ENCODE measurements around the gene ALK. TPM values are rescaled to one million over a fixed set of nuclear protein-coding genes. Genes with fewer than 3 reads are reported as not detected.
A peak's percentile ranks its signal among the peaks of the same experiment; 100 is the strongest.

The ALK gene
- total RNA-seq, 4 donors from 2014 or later, result 0.08 to 0.40 (median 0.28) TPM

DNA sequence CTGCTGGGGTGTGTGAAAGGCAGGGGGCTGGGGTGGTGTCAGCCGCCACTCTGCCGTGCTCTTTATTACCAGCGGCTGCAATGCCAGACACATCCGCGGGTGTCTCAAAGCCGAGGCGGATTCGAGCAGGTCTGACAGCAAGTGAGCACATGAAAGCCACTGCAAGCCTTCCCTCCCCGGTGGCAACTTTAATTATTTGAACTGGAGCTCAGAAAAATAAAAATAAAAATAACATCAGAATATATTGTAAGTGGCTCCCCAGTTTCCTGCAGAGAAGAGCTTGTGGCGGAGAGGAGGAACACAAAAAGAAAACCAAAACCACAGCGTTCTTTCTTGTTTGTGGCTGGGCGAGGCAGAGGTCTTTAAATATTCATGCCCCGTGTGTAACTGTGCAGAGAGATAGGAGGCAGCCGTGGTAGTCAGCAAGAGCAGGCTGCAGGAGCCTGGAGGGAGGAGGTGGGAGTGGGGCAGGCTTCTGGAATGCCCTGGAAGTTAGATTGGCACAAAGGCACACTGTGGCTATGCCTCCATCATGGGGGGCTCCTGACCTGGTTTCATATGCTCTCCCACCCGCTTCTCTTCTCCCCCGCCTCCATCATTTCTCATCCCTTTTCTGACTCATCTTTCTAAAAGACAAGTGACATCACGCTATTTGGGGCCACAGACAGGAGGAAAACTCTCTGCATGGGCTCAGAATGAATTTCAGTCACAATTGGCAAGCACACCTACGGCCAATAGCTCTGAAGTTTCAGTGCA lies 606.4 kb downstream of the ALK start:
- 55 to 62% methylated on average over 18 of the region's 18 CpGs for WGBS, 2 donors
- no peak overlapping the region for H3K4me3 ChIP-seq (replicated peaks in 1 of 3)
- no peaks in the 10 kb centered on the region for H3K36me3 ChIP-seq
- TF ChIP-seq, protein P1, sequence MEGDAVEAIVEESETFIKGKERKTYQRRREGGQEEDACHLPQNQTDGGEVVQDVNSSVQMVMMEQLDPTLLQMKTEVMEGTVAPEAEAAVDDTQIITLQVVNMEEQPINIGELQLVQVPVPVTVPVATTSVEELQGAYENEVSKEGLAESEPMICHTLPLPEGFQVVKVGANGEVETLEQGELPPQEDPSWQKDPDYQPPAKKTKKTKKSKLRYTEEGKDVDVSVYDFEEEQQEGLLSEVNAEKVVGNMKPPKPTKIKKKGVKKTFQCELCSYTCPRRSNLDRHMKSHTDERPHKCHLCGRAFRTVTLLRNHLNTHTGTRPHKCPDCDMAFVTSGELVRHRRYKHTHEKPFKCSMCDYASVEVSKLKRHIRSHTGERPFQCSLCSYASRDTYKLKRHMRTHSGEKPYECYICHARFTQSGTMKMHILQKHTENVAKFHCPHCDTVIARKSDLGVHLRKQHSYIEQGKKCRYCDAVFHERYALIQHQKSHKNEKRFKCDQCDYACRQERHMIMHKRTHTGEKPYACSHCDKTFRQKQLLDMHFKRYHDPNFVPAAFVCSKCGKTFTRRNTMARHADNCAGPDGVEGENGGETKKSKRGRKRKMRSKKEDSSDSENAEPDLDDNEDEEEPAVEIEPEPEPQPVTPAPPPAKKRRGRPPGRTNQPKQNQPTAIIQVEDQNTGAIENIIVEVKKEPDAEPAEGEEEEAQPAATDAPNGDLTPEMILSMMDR (IDR thresholded peaks at IDR 0.05), result no peak
- no peak for TF ChIP-seq POLR2A (IDR thresholded peaks at IDR 0.05)
- no peak overlapping the region for H3K27ac ChIP-seq
- no peaks in the 10 kb centered on the region for H3K9me3 ChIP-seq
- intact Hi-C loops (cut with DNase I), result no loop called here
- DNase-seq, result no peak
- H3K4me1 ChIP-seq, result peaks cover 9 to 30% of the 10 kb centered on the region in 2 donors
- H3K27me3 ChIP-seq, result no peaks in the 10 kb centered on the region

DNA sequence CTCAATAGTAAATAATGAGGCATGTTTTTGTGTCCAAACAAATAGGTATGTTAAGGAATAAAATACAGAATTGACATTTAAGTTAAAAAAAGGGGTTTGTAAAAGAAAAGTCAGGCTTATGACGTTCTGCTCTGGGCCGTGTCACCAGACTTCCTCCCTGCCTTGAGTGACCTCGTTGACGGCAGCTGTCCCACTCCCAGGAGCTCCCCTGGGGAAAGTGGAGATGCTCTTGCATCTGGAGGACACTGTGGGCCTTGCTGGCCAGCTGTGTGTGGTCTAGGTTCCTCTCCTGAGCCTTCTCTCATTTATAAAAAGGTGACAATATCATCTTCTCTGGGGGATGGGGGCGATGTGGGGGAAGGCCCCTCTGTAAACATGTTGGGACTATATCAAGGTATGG lies 609.9 kb downstream of the ALK start:
- peaks cover 3 to 28% of the 10 kb centered on the region in 2 donors for H3K4me1 ChIP-seq
- no peak for DNase-seq
- H3K27me3 ChIP-seq, result no peaks in the 10 kb centered on the region
- no peak overlapping the region for H3K4me3 ChIP-seq (replicated peaks in 1 of 3)
- no peaks in the 10 kb centered on the region for H3K9me3 ChIP-seq
- no peak for TF ChIP-seq POLR2A (IDR thresholded peaks at IDR 0.05)
- TF ChIP-seq, protein P1 (IDR thresholded peaks at IDR 0.05), result no peak
- intact Hi-C loops (cut with DNase I), result no loop called here
- H3K36me3 ChIP-seq, result no peaks in the 10 kb centered on the region
- H3K27ac ChIP-seq, result no peak overlapping the region
- 81% methylated on average over 5 of the region's 5 CpGs for WGBS, 2 donors

DNA sequence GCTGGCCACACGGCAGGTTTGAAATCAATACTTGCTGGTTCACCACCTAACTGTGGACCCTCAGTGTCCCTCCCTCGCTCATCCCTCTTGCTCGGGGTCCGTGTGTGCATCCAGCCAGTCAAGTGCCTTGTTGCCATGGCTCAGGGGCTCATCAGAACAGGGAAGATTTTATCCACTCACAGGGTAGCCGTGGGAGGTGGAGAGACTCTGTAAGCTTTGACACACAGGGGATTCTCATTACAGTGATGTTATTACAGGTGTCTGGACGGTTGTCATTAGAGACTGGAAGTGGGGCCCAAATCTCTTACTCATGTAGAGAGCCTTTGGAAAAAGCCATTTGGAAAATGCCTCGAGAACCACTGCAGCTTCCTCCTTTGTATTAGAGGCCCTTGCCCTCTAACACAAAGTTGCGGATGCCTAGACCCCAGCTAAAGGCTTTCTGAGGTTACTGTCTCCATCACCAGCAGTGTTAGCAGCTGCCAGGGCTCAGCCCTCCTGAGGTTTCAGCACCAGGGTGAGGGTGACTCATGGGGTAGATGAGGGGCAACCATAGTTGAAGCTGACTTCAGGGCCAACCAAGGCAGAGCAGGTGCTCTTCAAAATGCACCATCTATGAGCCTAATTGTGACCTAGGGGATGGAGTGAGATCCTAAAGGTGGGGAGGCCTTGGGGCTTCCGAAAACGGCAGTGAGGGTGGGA lies 610.6 kb downstream of the ALK start:
- Histone ChIP-seq H3K27me3 (no peaks in the 10 kb centered on the region), H3K9me3 (no peaks in the 10 kb centered on the region), H3K4me3 (replicated peaks in 1 of 3) (no peak overlapping the region), H3K4me1 (peaks cover 3 to 28% of the 10 kb centered on the region in 2 donors), H3K36me3 (no peaks in the 10 kb centered on the region), H3K27ac (no peak overlapping the region)
- TF ChIP-seq, protein P1 (IDR thresholded peaks at IDR 0.05), result no peak
- no peak for TF ChIP-seq POLR2A (IDR thresholded peaks at IDR 0.05)
- intact Hi-C loops (cut with DNase I), result no loop called here
- 38 to 54% methylated on average over 9 to 10 of the region's 10 CpGs for WGBS, 2 donors
- no peak for DNase-seq

DNA sequence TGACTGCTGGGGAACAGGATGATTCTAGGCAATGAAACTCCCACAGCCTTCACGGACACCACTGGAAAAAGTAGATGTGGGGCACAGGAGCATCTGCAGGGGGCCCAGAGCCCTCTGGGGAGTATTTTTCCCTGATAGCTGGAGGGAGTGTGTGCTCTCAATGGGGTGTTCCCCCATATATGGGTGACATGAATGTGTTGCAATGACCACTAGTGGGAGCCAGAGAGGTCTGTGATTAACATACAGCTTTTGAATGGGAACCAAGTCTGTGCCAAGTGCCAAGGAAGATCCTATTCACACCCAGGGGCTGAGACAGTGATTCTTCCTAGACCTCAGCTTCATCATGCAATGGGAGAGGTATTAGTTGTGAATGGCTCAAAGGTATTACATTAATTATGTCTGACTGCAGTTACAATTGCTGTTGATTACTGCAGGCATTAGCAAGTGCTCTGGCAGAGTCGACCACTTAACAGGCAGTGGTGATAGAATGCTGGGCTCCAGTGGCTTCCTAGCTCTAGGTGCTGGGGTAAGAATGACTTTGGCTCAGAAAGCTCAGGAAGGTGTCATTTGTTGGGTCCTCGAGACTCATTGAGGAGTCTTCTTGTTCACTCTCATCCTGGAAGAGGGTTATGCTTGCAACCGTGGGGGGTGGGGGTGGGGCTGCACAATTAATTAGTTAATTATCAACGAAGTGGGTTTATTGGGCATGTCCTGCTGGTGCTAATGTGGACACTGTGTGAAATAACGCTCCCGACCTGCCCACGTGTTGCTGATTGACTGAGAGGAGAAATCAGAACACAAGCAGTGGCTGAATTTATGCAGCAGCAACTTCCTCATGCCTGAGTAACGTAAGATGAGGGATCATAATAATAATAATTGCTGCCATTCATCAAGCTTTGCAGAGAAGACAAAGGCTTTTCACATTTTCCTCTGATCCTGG lies 612.0 kb downstream of the ALK start:
- no peak overlapping the region for H3K4me3 ChIP-seq (replicated peaks in 1 of 3)
- WGBS, 2 donors, result 77 to 78% methylated on average over 9 of the region's 9 CpGs
- DNase-seq, result peak; percentile 36 to 43
- no peaks in the 10 kb centered on the region for H3K36me3 ChIP-seq
- H3K27ac ChIP-seq, result no peak overlapping the region
- H3K27me3 ChIP-seq, result no peaks in the 10 kb centered on the region
- TF ChIP-seq, protein P1 (IDR thresholded peaks at IDR 0.05), result peak in 5 of 6 experiments; percentile 43 to 76 (median 65)
- no peak for TF ChIP-seq POLR2A (IDR thresholded peaks at IDR 0.05)
- intact Hi-C loops (cut with DNase I), result no loop called here
- no peaks in the 10 kb centered on the region for H3K9me3 ChIP-seq
- peaks cover 3 to 28% of the 10 kb centered on the region in 2 donors for H3K4me1 ChIP-seq

Data from thyroid gland (tissue), 4 donors.